Endothelial cell (in vitro differentiated cells): ENCODE measurements around the gene EPDR1. TPM values are rescaled to one million over a fixed set of nuclear protein-coding genes. Genes with fewer than 3 reads are reported as not detected.

ENCODE experiments used
- DNase-seq: peaks from one replicate; pipeline ENCODE4 v3.0.0; 2021; ENCODE audit warnings: low spot score
- H3K27ac Mint-ChIP-seq: one replicate; pipeline ENCODE4 v1.8.0; 2021; ENCODE audit warnings: mixed read lengths, inconsistent platforms; ENCODE audit not compliant: unreplicated experiment
- H3K27me3 Mint-ChIP-seq: one replicate; pipeline ENCODE4 v1.8.0; 2021; ENCODE audit warnings: mild to moderate bottlenecking, moderate library complexity, mixed read lengths, inconsistent platforms; ENCODE audit not compliant: unreplicated experiment
- H3K36me3 Mint-ChIP-seq: one replicate; pipeline ENCODE4 v1.8.0; 2021; ENCODE audit warnings: mild to moderate bottlenecking, low read depth, mixed read lengths, inconsistent platforms; ENCODE audit not compliant: unreplicated experiment
- H3K4me1 Mint-ChIP-seq: one replicate; pipeline ENCODE4 v1.8.0; 2021; ENCODE audit warnings: mild to moderate bottlenecking, mixed read lengths, inconsistent platforms; ENCODE audit not compliant: unreplicated experiment
- H3K4me3 Mint-ChIP-seq: one replicate; pipeline ENCODE4 v1.8.0; 2021; ENCODE audit warnings: mild to moderate bottlenecking, mixed read lengths, inconsistent platforms; ENCODE audit not compliant: unreplicated experiment
- H3K9me3 Mint-ChIP-seq: one replicate; pipeline ENCODE4 v1.8.0; 2021; ENCODE audit warnings: mixed read lengths, inconsistent platforms; ENCODE audit not compliant: unreplicated experiment
- CTCF ChIP-seq: fragments of 200-600 bp; sonication (generic); IDR thresholded peaks from one replicate; pipeline ENCODE4 v1.5.0; 2021; ENCODE audit warnings: antibody characterized with exemption; ENCODE audit not compliant: unreplicated experiment
- total RNA-seq: library from RNA; stranded (reverse); fragmentation: NEBNext Ultra II Directional; extraction: Animal tissue kit (Norgen Biotek cat#: 25700); gene quantifications from one replicate; pipeline ENCODE4 v1.2.1, GENCODE V29; 2021; ENCODE audit not compliant: unreplicated experiment

EPDR1 gene
- total RNA-seq, 1 donor from 2014 or later = 11.7 TPM

DNA sequence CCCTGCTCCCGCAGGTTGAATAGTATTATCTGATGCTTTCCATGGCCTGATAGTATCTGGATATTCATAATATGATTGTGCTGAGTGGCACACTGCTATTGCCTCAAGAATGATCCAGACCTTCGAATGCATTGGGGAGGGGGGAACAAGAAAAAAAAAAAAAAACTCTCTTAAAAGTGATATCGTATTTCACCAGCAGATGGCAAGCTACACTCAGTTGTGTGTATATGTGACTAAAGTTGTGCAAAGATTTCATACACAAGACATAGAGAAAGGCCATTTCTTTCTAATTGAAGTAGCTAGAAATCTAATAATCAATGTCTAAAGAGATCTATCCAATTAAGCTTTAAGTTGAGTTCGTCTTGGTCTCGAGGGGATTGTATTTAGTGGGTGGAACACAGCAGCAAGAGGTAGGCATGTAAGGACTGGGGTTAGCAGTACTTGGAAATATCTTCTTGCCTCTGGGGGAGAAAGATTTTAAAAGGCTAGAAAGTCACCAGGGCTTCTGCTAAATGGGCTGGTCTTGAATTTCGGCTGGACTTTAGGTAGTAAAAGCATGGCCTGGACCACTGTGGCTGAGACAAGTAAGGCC is 19.1 kb upstream of the EPDR1 start:
- Mint-ChIP-seq H3K27ac (no peak overlapping the region), H3K36me3 (no peaks in the 10 kb centered on the region), H3K27me3 (no peaks in the 10 kb centered on the region), H3K4me3 (no peak overlapping the region), H3K9me3 (no peaks in the 10 kb centered on the region), H3K4me1 (no peaks in the 10 kb centered on the region)
- TF ChIP-seq CTCF = peak; percentile 81
- DNase-seq = no peak

- Mint-ChIP-seq H3K27ac (no peak overlapping the region), H3K4me1 (no peaks in the 10 kb centered on the region), H3K9me3 (no peaks in the 10 kb centered on the region), H3K36me3 (no peaks in the 10 kb centered on the region), H3K27me3 (no peaks in the 10 kb centered on the region), H3K4me3 (no peak overlapping the region)
- no peak for TF ChIP-seq CTCF
- DNase-seq = no peak
Measured at GRCh38 chr7:37901890-37902524, 18.4 kb upstream of the EPDR1 start.

DNA sequence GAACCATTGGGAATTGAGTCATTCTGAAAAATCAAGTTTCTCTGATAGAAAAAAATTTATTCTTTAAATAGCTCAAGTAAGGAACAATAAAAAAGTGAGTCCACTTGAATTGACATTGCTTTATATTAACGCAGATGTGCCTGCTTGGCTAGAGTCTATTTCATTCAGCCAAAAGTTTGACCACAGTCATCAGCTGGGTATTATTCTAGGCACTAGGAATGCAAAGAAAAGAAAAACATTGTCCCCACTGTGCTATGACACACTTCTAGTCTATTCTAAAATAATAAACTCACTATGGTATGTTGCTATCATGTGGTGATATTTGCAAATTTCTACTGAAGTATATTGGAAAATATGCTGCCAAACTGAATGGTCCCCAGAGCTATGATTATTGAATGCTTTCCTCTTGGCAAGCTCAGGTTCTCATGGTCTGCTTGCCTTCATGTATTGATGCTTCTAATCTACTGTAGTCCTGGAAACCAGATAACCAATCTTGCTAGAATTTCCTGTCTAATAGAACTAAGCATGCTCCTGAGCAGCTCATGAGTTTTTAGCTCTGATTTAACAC is 12.1 kb upstream of the EPDR1 start:
- Mint-ChIP-seq H3K27me3 (peaks cover 1% of the 10 kb centered on the region), H3K4me3 (no peak overlapping the region), H3K36me3 (no peaks in the 10 kb centered on the region), H3K9me3 (no peaks in the 10 kb centered on the region), H3K27ac (no peak overlapping the region), H3K4me1 (no peaks in the 10 kb centered on the region)
- no peak for DNase-seq
- TF ChIP-seq CTCF = no peak

DNA sequence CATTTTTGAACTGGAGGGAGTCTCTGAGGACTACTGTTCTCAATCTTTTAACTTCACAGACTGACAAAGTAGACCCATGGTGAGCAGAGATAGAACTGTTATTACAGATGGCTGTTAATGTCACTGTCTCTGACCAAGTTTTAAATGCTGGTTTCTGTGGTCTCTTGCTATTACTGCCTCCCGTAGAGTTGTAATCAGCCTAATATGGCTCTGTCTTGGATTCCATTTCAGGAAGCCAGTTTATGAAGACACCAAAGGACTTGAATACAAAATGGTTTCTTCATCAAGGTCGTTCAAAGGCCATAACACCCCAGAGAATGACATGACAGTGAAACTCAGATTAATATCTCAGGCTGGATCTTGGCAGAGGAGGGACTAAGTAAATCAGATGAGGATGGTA is 7.7 kb upstream of the EPDR1 start:
- no peaks in the 10 kb centered on the region for H3K9me3 Mint-ChIP-seq

More for the DNA sequence above, 7.7 kb upstream of the EPDR1 start:
- Mint-ChIP-seq H3K27me3 (peaks cover 4% of the 10 kb centered on the region), H3K4me3 (no peak overlapping the region), H3K36me3 (no peaks in the 10 kb centered on the region), H3K4me1 (peaks cover 6% of the 10 kb centered on the region), H3K27ac (no peak overlapping the region)
- TF ChIP-seq CTCF = no peak
- no peak for DNase-seq
